Astrocyte of the spinal cord (primary cell): ENCODE results near the gene IQSEC3.

ENCODE experiments used
- DNase-seq: peaks from one replicate; pipeline ENCODE4 v3.0.0; 2011; ENCODE audit warnings: low read depth, low spot score
- H3K4me3 ChIP-seq: 2 replicates; pipeline ENCODE4 v1.5.1; 2011; ENCODE audit warnings: low read depth, mild to moderate bottlenecking, low read length, moderate library complexity
- CTCF ChIP-seq: IDR thresholded peaks from 2 replicates; pipeline ENCODE4 v1.5.1; 2012; ENCODE audit warnings: low read depth, mild to moderate bottlenecking, low read length, inconsistent platforms
- in situ Hi-C: cut with HindIII; loops from 2 replicates; pipeline ENCODE4 v1.10.0; 2017; ENCODE audit warnings: low sequenced_read_pairs

The IQSEC3 gene

GRCh38 chr12:114626-115211, 48.2 kb downstream of the IQSEC3 start:
- DNase-seq, result no peak
- in situ Hi-C loops, result no loop called here
- TF ChIP-seq CTCF, result no peak
- no peak overlapping the region for H3K4me3 ChIP-seq

- DNase-seq, result no peak
- TF ChIP-seq CTCF, result no peak
- H3K4me3 ChIP-seq, result no peak overlapping the region
- in situ Hi-C loops, result no loop called here
These were observed 49.0 kb downstream of the IQSEC3 start for GRCh38 chr12:115518-115917.

- no peak for DNase-seq
- no peak for TF ChIP-seq CTCF
- in situ Hi-C loops, result no loop called here
- no peak overlapping the region for H3K4me3 ChIP-seq
These were observed 49.7 kb downstream of the IQSEC3 start for GRCh38 chr12:115960-116915.

GRCh38 chr12:117311-117710, 50.7 kb downstream of the IQSEC3 start:
- no peak for TF ChIP-seq CTCF
- no peak for DNase-seq
- in situ Hi-C loops, result no loop called here
- H3K4me3 ChIP-seq, result no peak overlapping the region

GRCh38 chr12:117816-118345, 51.3 kb downstream of the IQSEC3 start:
- H3K4me3 ChIP-seq, result no peak overlapping the region
- no peak for TF ChIP-seq CTCF
- in situ Hi-C loops, result no loop called here
- DNase-seq, result no peak

GRCh38 chr12:118591-118990, 52.0 kb downstream of the IQSEC3 start:
- no peak for DNase-seq
- TF ChIP-seq CTCF, result no peak
- in situ Hi-C loops, result no loop called here

More at GRCh38 chr12:118591-118990, 52.0 kb downstream of the IQSEC3 start:
- H3K4me3 ChIP-seq, result no peak overlapping the region
